H9 (cell line): Measurements from ENCODE around the gene IDH2. TPM values are rescaled to one million over a fixed set of nuclear protein-coding genes. Genes with fewer than 3 reads are reported as not detected.

ENCODE experiments used
- DNase-seq: peaks from one replicate; pipeline ENCODE4 v3.0.0-alpha.2; 2017
- H2AFZ ChIP-seq: one replicate; pipeline ENCODE4 v1.6.1; 2013; ENCODE audit warnings: mild to moderate bottlenecking, low read length, control low read depth, moderate library complexity
- H2AK5ac ChIP-seq: 2 replicates; pipeline ENCODE4 v1.6.1; 2013; ENCODE audit warnings: low read length, control low read depth, mixed read lengths; ENCODE audit not compliant: insufficient read length
- H2BK120ac ChIP-seq: one replicate; pipeline ENCODE4 v1.6.1; 2013; ENCODE audit warnings: low read depth, mild to moderate bottlenecking, low read length, control low read depth, inconsistent platforms; ENCODE audit not compliant: poor library complexity, severe bottlenecking
- H2BK12ac ChIP-seq: 2 replicates; pipeline ENCODE4 v1.6.1; 2013; ENCODE audit warnings: low read length, control low read depth, mixed read lengths, low read depth; ENCODE audit not compliant: insufficient read length
- H2BK15ac ChIP-seq: 2 replicates; pipeline ENCODE4 v1.6.1; 2013; ENCODE audit warnings: low read depth, low read length, control low read depth
- H2BK20ac ChIP-seq: one replicate; pipeline ENCODE4 v1.6.1; 2013; ENCODE audit warnings: low read depth, mild to moderate bottlenecking, low read length, control low read depth, inconsistent platforms; ENCODE audit not compliant: poor library complexity, severe bottlenecking
- H2BK5ac ChIP-seq: 2 replicates; pipeline ENCODE4 v1.6.1; 2013; ENCODE audit warnings: low read length, control low read depth, mixed read lengths; ENCODE audit not compliant: insufficient read length
- H3K14ac ChIP-seq: 2 replicates; pipeline ENCODE4 v1.6.1; 2013; ENCODE audit warnings: low read length, control low read depth; ENCODE audit not compliant: insufficient read depth
- H3K18ac ChIP-seq: 2 replicates; pipeline ENCODE4 v1.6.1; 2013; ENCODE audit warnings: low read depth, mild to moderate bottlenecking, mixed read lengths, low read length, control low read depth; ENCODE audit not compliant: insufficient read length
- H3K23ac ChIP-seq: 2 replicates; pipeline ENCODE4 v1.6.1; 2013; ENCODE audit warnings: low read length, control low read depth, mixed read lengths, low read depth; ENCODE audit not compliant: insufficient read length
- H3K23me2 ChIP-seq: 2 replicates; pipeline ENCODE4 v1.6.1; 2013; ENCODE audit warnings: low read depth, mild to moderate bottlenecking, mixed read lengths, low read length, control low read depth; ENCODE audit not compliant: insufficient read length, poor library complexity, severe bottlenecking
- H3K27ac ChIP-seq: 2 replicates; pipeline ENCODE4 v1.5.1; 2013; ENCODE audit warnings: low read length, control low read depth, mixed read lengths, low read depth; ENCODE audit not compliant: insufficient read length
- H3K27me3 ChIP-seq: 2 replicates; pipeline ENCODE4 v1.6.1; 2013; ENCODE audit warnings: low read length, control low read depth, inconsistent platforms; ENCODE audit not compliant: insufficient read depth
- H3K4ac ChIP-seq: 2 replicates; pipeline ENCODE4 v1.6.1; 2013; ENCODE audit warnings: low read depth, mild to moderate bottlenecking, control low read depth, inconsistent platforms, low read length, moderate library complexity
- H3K4me1 ChIP-seq: 2 replicates; pipeline ENCODE4 v1.6.1; 2013; ENCODE audit warnings: low read length, control low read depth, inconsistent platforms; ENCODE audit not compliant: insufficient read depth
- H3K4me2 ChIP-seq: 2 replicates; pipeline ENCODE4 v1.6.1; 2013; ENCODE audit warnings: low read length, control low read depth, mixed read lengths; ENCODE audit not compliant: insufficient read length, insufficient read depth
- H3K56ac ChIP-seq: 2 replicates; pipeline ENCODE4 v1.6.1; 2013; ENCODE audit warnings: low read depth, mild to moderate bottlenecking, mixed read lengths, low read length, control low read depth; ENCODE audit not compliant: insufficient read length
- H3K79me1 ChIP-seq: 2 replicates; pipeline ENCODE4 v1.6.1; 2013; ENCODE audit warnings: low read depth, mild to moderate bottlenecking, moderate library complexity, low read length, control low read depth, inconsistent platforms; ENCODE audit not compliant: insufficient read depth, poor library complexity, severe bottlenecking
- H3K79me2 ChIP-seq: 2 replicates; pipeline ENCODE4 v1.6.1; 2013; ENCODE audit warnings: low read length, control low read depth, inconsistent platforms; ENCODE audit not compliant: insufficient read depth
- H3K9ac ChIP-seq: 2 replicates; pipeline ENCODE4 v1.6.1; 2013; ENCODE audit warnings: low read length, control low read depth, mixed read lengths; ENCODE audit not compliant: insufficient read length; ENCODE audit errors: extremely low read depth
- H3K9me3 ChIP-seq: one replicate; pipeline ENCODE4 v1.6.1; 2013; ENCODE audit warnings: low read depth, low read length, inconsistent platforms; ENCODE audit not compliant: control insufficient read depth
- H3T11ph ChIP-seq: one replicate; pipeline ENCODE4 v1.6.1; 2013; ENCODE audit warnings: mild to moderate bottlenecking, low read length, control low read depth, inconsistent platforms
- H4K20me1 ChIP-seq: one replicate; pipeline ENCODE4 v1.6.1; 2013; ENCODE audit not compliant: control insufficient read depth, insufficient read length, insufficient read depth
- H4K5ac ChIP-seq: 2 replicates; pipeline ENCODE4 v1.6.1; 2013; ENCODE audit warnings: low read depth, mild to moderate bottlenecking, mixed read lengths, low read length, control low read depth; ENCODE audit not compliant: insufficient read length
- H4K8ac ChIP-seq: replicated peaks from 2 replicates; pipeline ENCODE4 v1.6.1; 2013; ENCODE audit warnings: low read length, control low read depth, mixed read lengths, low read depth; ENCODE audit not compliant: insufficient read length
- H4K91ac ChIP-seq: 2 replicates; pipeline ENCODE4 v1.6.1; 2013; ENCODE audit warnings: low read depth, mild to moderate bottlenecking, moderate library complexity, mixed read lengths, low read length, control low read depth; ENCODE audit not compliant: insufficient read length
- H3K27ac Mint-ChIP-seq, 3 experiments: 2 replicates in 2 of 3; 3 replicates in 1 of 3; pipeline ENCODE4 v1.8.0; 2020 to 2021; ENCODE audit warnings: mixed read lengths in 3 of 3, mild to moderate bottlenecking in 1 of 3, moderate library complexity in 1 of 3
- H3K27me3 Mint-ChIP-seq: 2 replicates; pipeline ENCODE4 v1.8.0; 2021; ENCODE audit warnings: low read depth, mild to moderate bottlenecking, moderate library complexity, mixed read lengths
- H3K36me3 Mint-ChIP-seq, 3 experiments: 2 replicates in 2 of 3; 3 replicates in 1 of 3; pipeline ENCODE4 v1.8.0; 2020 to 2021; ENCODE audit warnings: low read depth in 3 of 3, mixed read lengths in 3 of 3; ENCODE audit not compliant: insufficient read depth in 1 of 3
- H3K4me1 Mint-ChIP-seq, 2 experiments: 2 replicates each; pipeline ENCODE4 v1.8.0; 2020; ENCODE audit warnings: mixed read lengths in 2 of 2
- H3K4me3 Mint-ChIP-seq, 2 experiments: 2 replicates in 1 of 2; 3 replicates in 1 of 2; pipeline ENCODE4 v1.8.0; 2020 to 2021; ENCODE audit warnings: mild to moderate bottlenecking in 2 of 2, mixed read lengths in 2 of 2, moderate library complexity in 1 of 2
- H3K9me3 Mint-ChIP-seq, 2 experiments: 2 replicates in 1 of 2; 3 replicates in 1 of 2; pipeline ENCODE4 v1.8.0; 2020; ENCODE audit warnings: mild to moderate bottlenecking in 2 of 2, mixed read lengths in 2 of 2, moderate library complexity in 1 of 2
- WGBS: extraction: QIAGEN DNeasy Blood & Tissue Kit; methylation state at CpG from one replicate; pipeline ENCODE4 v1.1.7; 2013; ENCODE audit warnings: missing lambda C conversion rate, low lambda C conversion rate, mixed read lengths; ENCODE audit not compliant: insufficient read length; ENCODE audit errors: extremely low coverage; 5-methylcytosine and 5-hydroxymethylcytosine counted together
- total RNA-seq: library from RNA; stranded (reverse); gene quantifications from 2 replicates; pipeline ENCODE4 v1.2.1, GENCODE V29; 2021
- TF ChIP-seq, protein P1 (sequence below): fragments of 200-600 bp; sonication (generic); conservative IDR thresholded peaks from 3 replicates; pipeline ENCODE4 v1.8.0; 2021; ENCODE audit warnings: antibody characterized with exemption, mild to moderate bottlenecking

IDH2 gene
- total RNA-seq, 1 experiment from 2014 or later: 57.7 TPM

DNA sequence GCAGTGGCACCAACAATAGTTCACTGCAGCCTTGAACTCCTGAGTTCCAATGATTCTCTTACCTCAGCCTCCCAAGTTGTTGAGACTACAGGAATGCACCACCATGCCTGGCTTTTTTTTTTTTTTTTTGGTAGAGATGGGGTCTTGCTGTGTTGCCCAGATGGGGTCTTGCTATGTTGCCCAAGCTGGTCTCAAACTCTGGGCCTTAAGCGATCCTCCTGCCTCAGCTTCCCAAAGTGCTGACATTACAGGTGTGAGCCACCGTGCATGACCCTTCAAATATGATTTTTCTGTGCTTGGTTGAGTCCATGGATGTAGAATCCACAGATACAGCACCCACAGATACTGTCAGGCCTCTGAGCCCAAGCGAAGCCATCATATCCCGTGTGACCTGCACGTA is 30.2 kb upstream of the IDH2 start:
- Histone ChIP-seq H3K9me3 (no peaks in the 10 kb centered on the region), H2BK12ac (no peak overlapping the region), H3K9ac (no peak overlapping the region), H3K18ac (no peak overlapping the region), H3K56ac (no peak overlapping the region), H3K4ac (no peak overlapping the region), H2BK20ac (no peak overlapping the region), H3K14ac (no peak overlapping the region), H3K27ac (no peak overlapping the region), H2BK15ac (no peak overlapping the region), H4K8ac (no peak overlapping the region), H3K27me3 (no peaks in the 10 kb centered on the region), H4K91ac (no peak overlapping the region), H2BK120ac (no peak overlapping the region), H3K79me1 (no peaks in the 10 kb centered on the region), H4K20me1 (no peaks in the 10 kb centered on the region), H2AK5ac (no peak overlapping the region), H3K4me1 (no peaks in the 10 kb centered on the region; the same call in 1 of the 2 replicates), H3K4me2 (no peak overlapping the region), H2BK5ac (no peak overlapping the region), H4K5ac (no peak overlapping the region), H3K23ac (no peak overlapping the region), H2AFZ (no peak overlapping the region), H3T11ph (no peak overlapping the region), H3K23me2 (no peaks in the 10 kb centered on the region), H3K79me2 (no peaks in the 10 kb centered on the region)
- peaks cover 0 to 2% of the 10 kb centered on the region in 2 experiments; a peak in 2 of 5 replicates for H3K9me3 Mint-ChIP-seq
- peaks cover 10% of the 10 kb centered on the region for H3K27me3 Mint-ChIP-seq
- no peak for DNase-seq
- no peak overlapping the region for H3K27ac Mint-ChIP-seq
- no peaks in the 10 kb centered on the region; a peak in 1 of 7 replicates for H3K36me3 Mint-ChIP-seq
- no peak overlapping the region for H3K4me3 Mint-ChIP-seq
- TF ChIP-seq, protein P1, sequence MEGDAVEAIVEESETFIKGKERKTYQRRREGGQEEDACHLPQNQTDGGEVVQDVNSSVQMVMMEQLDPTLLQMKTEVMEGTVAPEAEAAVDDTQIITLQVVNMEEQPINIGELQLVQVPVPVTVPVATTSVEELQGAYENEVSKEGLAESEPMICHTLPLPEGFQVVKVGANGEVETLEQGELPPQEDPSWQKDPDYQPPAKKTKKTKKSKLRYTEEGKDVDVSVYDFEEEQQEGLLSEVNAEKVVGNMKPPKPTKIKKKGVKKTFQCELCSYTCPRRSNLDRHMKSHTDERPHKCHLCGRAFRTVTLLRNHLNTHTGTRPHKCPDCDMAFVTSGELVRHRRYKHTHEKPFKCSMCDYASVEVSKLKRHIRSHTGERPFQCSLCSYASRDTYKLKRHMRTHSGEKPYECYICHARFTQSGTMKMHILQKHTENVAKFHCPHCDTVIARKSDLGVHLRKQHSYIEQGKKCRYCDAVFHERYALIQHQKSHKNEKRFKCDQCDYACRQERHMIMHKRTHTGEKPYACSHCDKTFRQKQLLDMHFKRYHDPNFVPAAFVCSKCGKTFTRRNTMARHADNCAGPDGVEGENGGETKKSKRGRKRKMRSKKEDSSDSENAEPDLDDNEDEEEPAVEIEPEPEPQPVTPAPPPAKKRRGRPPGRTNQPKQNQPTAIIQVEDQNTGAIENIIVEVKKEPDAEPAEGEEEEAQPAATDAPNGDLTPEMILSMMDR: no peak
- no CpG with 5 or more reads among the region's 5 CpGs for WGBS
- 0 out of 4 replicates have a peak, but pooled peaks cover 0 to 2% of the 10 kb centered on the region in 2 experiments for H3K4me1 Mint-ChIP-seq
